ENCODE measurements around the gene TMEM50A. TPM values are rescaled to one million over a fixed set of nuclear protein-coding genes. Genes with fewer than 3 reads are reported as not detected.
"Not testable (repeated sequence)": the region's sequence is repeated elsewhere in the genome, so short reads cannot be mapped to it uniquely, and the experiment has no call there.

TMEM50A gene
- total and polyA plus RNA-seq, 2 donors (not counting 1 experiment from before 2014, with no cell fraction given): 141 to 186 TPM

GRCh38 chr1:25369241-25369640 lies 31.1 kb downstream of the TMEM50A start:
- Histone ChIP-seq H3K36me3 (ENCODE audit: control insufficient read depth, insufficient read depth, low read length) (no peaks in the 10 kb centered on the region), H3K79me2 (ENCODE audit: control insufficient read depth, insufficient read depth, low read length) (no peaks in the 10 kb centered on the region), H3K27me3 (ENCODE audit: control insufficient read depth, insufficient read depth, low read length) (no peaks in the 10 kb centered on the region), H3K4me3 (replicated peaks in 1 of 4; ENCODE audit: control extremely low read depth in 1 of 4, insufficient read depth in 1 of 4, low read depth in 3 of 4, low read length in 4 of 4) (no peak overlapping the region), H3K27ac (ENCODE audit: insufficient read depth, low read length) (no peak overlapping the region), H3K9ac (ENCODE audit: insufficient read depth, low read length) (no peak overlapping the region), H3K4me2 (ENCODE audit: extremely low read depth, insufficient read depth, low read length) (no peak overlapping the region), H3K4me1 (ENCODE audit: control insufficient read depth, extremely low read depth, insufficient read depth, low read length) (peaks cover 4% of the 10 kb centered on the region), H4K20me1 (ENCODE audit: control insufficient read depth, extremely low read depth, insufficient read depth, low read length) (no peaks in the 10 kb centered on the region), H3K9me3 (ENCODE audit: control insufficient read depth, insufficient read depth, low read depth, low read length) (no peaks in the 10 kb centered on the region), H2AFZ (ENCODE audit: low read length) (no peak overlapping the region)
- no peak for DNase-seq (ENCODE audit: low read depth in 2 of 2)
- TF ChIP-seq EZH2 (IDR thresholded peaks at IDR 0.05; ENCODE audit: low read length, missing control alignments): no peak
- no peak for TF ChIP-seq CTCF (conservative IDR thresholded peaks at IDR 0.05 in 1 of 2, IDR thresholded peaks at IDR 0.05 in 1 of 2; ENCODE audit: low read depth in 1 of 2, low read length in 2 of 2)

GRCh38 chr1:25369691-25370271 lies 31.6 kb downstream of the TMEM50A start:
- H3K4me3 ChIP-seq (replicated peaks in 1 of 4; ENCODE audit: control extremely low read depth in 1 of 4, insufficient read depth in 1 of 4, low read depth in 3 of 4, low read length in 4 of 4); DNase-seq (ENCODE audit: low read depth in 2 of 2); H3K9ac ChIP-seq (ENCODE audit: insufficient read depth, low read length); H2AFZ ChIP-seq (ENCODE audit: low read length); H3K27ac ChIP-seq (ENCODE audit: insufficient read depth, low read length); H3K4me1 ChIP-seq (ENCODE audit: control insufficient read depth, extremely low read depth, insufficient read depth, low read length); H3K79me2 ChIP-seq (ENCODE audit: control insufficient read depth, insufficient read depth, low read length); H3K36me3 ChIP-seq (ENCODE audit: control insufficient read depth, insufficient read depth, low read length); H4K20me1 ChIP-seq (ENCODE audit: control insufficient read depth, extremely low read depth, insufficient read depth, low read length); H3K4me2 ChIP-seq (ENCODE audit: extremely low read depth, insufficient read depth, low read length); H3K9me3 ChIP-seq (ENCODE audit: control insufficient read depth, insufficient read depth, low read depth, low read length); H3K27me3 ChIP-seq (ENCODE audit: control insufficient read depth, insufficient read depth, low read length): not testable (repeated sequence)

GRCh38 chr1:25371757-25372156 lies 33.6 kb downstream of the TMEM50A start:
- H3K4me2 ChIP-seq (ENCODE audit: extremely low read depth, insufficient read depth, low read length); H3K4me3 ChIP-seq (replicated peaks in 1 of 4; ENCODE audit: control extremely low read depth in 1 of 4, insufficient read depth in 1 of 4, low read depth in 3 of 4, low read length in 4 of 4); H3K9ac ChIP-seq (ENCODE audit: insufficient read depth, low read length); H3K36me3 ChIP-seq (ENCODE audit: control insufficient read depth, insufficient read depth, low read length); H3K4me1 ChIP-seq (ENCODE audit: control insufficient read depth, extremely low read depth, insufficient read depth, low read length); H3K27me3 ChIP-seq (ENCODE audit: control insufficient read depth, insufficient read depth, low read length); H4K20me1 ChIP-seq (ENCODE audit: control insufficient read depth, extremely low read depth, insufficient read depth, low read length); H3K79me2 ChIP-seq (ENCODE audit: control insufficient read depth, insufficient read depth, low read length); H2AFZ ChIP-seq (ENCODE audit: low read length); H3K9me3 ChIP-seq (ENCODE audit: control insufficient read depth, insufficient read depth, low read depth, low read length): not testable (repeated sequence)
- H3K27ac ChIP-seq (ENCODE audit: insufficient read depth, low read length): peak overlapping the region; percentile 57
- peak; percentile 74 to 89 for DNase-seq (ENCODE audit: low read depth in 2 of 2)

- not testable (repeated sequence) for H3K4me2 ChIP-seq (ENCODE audit: extremely low read depth, insufficient read depth, low read length); H3K9me3 ChIP-seq (ENCODE audit: control insufficient read depth, insufficient read depth, low read depth, low read length); H3K27me3 ChIP-seq (ENCODE audit: control insufficient read depth, insufficient read depth, low read length); H3K4me3 ChIP-seq (replicated peaks in 1 of 4; ENCODE audit: control extremely low read depth in 1 of 4, insufficient read depth in 1 of 4, low read depth in 3 of 4, low read length in 4 of 4); H3K9ac ChIP-seq (ENCODE audit: insufficient read depth, low read length); H3K79me2 ChIP-seq (ENCODE audit: control insufficient read depth, insufficient read depth, low read length); DNase-seq (ENCODE audit: low read depth in 2 of 2); H3K27ac ChIP-seq (ENCODE audit: insufficient read depth, low read length); H2AFZ ChIP-seq (ENCODE audit: low read length); H3K4me1 ChIP-seq (ENCODE audit: control insufficient read depth, extremely low read depth, insufficient read depth, low read length); H4K20me1 ChIP-seq (ENCODE audit: control insufficient read depth, extremely low read depth, insufficient read depth, low read length); H3K36me3 ChIP-seq (ENCODE audit: control insufficient read depth, insufficient read depth, low read length)
Observed at GRCh38 chr1:25378367-25378766, 40.2 kb downstream of the TMEM50A start.

- not testable (repeated sequence) for H3K4me2 ChIP-seq (ENCODE audit: extremely low read depth, insufficient read depth, low read length); H3K9ac ChIP-seq (ENCODE audit: insufficient read depth, low read length); H3K4me1 ChIP-seq (ENCODE audit: control insufficient read depth, extremely low read depth, insufficient read depth, low read length); H2AFZ ChIP-seq (ENCODE audit: low read length); H3K27me3 ChIP-seq (ENCODE audit: control insufficient read depth, insufficient read depth, low read length); H3K36me3 ChIP-seq (ENCODE audit: control insufficient read depth, insufficient read depth, low read length); H3K9me3 ChIP-seq (ENCODE audit: control insufficient read depth, insufficient read depth, low read depth, low read length); H4K20me1 ChIP-seq (ENCODE audit: control insufficient read depth, extremely low read depth, insufficient read depth, low read length); DNase-seq (ENCODE audit: low read depth in 2 of 2); H3K4me3 ChIP-seq (replicated peaks in 1 of 4; ENCODE audit: control extremely low read depth in 1 of 4, insufficient read depth in 1 of 4, low read depth in 3 of 4, low read length in 4 of 4); H3K79me2 ChIP-seq (ENCODE audit: control insufficient read depth, insufficient read depth, low read length); H3K27ac ChIP-seq (ENCODE audit: insufficient read depth, low read length)
Observed at GRCh38 chr1:25382543-25382942, 44.4 kb downstream of the TMEM50A start.

- H3K9ac ChIP-seq (ENCODE audit: insufficient read depth, low read length); H3K4me3 ChIP-seq (replicated peaks in 1 of 4; ENCODE audit: control extremely low read depth in 1 of 4, insufficient read depth in 1 of 4, low read depth in 3 of 4, low read length in 4 of 4); H3K4me1 ChIP-seq (ENCODE audit: control insufficient read depth, extremely low read depth, insufficient read depth, low read length); H3K79me2 ChIP-seq (ENCODE audit: control insufficient read depth, insufficient read depth, low read length); H3K27me3 ChIP-seq (ENCODE audit: control insufficient read depth, insufficient read depth, low read length); H2AFZ ChIP-seq (ENCODE audit: low read length); H3K27ac ChIP-seq (ENCODE audit: insufficient read depth, low read length); H4K20me1 ChIP-seq (ENCODE audit: control insufficient read depth, extremely low read depth, insufficient read depth, low read length); H3K4me2 ChIP-seq (ENCODE audit: extremely low read depth, insufficient read depth, low read length); H3K9me3 ChIP-seq (ENCODE audit: control insufficient read depth, insufficient read depth, low read depth, low read length); H3K36me3 ChIP-seq (ENCODE audit: control insufficient read depth, insufficient read depth, low read length): not testable (repeated sequence)
- DNase-seq (ENCODE audit: low read depth in 2 of 2): peak; percentile 9 to 53
Observed at GRCh38 chr1:25383090-25383489, 45.0 kb downstream of the TMEM50A start.

Measured in fibroblast of lung (primary cell).